HG02885 (cell line): ENCODE data around the gene RRP1B.
"Not testable (repeated sequence)": the region's sequence is repeated elsewhere in the genome, so short reads cannot be mapped to it uniquely, and the experiment has no call there.

Source experiments
- ATAC-seq: cut with Tn5 transposase; IDR thresholded peaks from one replicate; pipeline ENCODE4 v1.9.1; 2021; ENCODE audit warnings: mild to moderate bottlenecking; ENCODE audit not compliant: unreplicated experiment, poor library complexity

RRP1B gene

DNA sequence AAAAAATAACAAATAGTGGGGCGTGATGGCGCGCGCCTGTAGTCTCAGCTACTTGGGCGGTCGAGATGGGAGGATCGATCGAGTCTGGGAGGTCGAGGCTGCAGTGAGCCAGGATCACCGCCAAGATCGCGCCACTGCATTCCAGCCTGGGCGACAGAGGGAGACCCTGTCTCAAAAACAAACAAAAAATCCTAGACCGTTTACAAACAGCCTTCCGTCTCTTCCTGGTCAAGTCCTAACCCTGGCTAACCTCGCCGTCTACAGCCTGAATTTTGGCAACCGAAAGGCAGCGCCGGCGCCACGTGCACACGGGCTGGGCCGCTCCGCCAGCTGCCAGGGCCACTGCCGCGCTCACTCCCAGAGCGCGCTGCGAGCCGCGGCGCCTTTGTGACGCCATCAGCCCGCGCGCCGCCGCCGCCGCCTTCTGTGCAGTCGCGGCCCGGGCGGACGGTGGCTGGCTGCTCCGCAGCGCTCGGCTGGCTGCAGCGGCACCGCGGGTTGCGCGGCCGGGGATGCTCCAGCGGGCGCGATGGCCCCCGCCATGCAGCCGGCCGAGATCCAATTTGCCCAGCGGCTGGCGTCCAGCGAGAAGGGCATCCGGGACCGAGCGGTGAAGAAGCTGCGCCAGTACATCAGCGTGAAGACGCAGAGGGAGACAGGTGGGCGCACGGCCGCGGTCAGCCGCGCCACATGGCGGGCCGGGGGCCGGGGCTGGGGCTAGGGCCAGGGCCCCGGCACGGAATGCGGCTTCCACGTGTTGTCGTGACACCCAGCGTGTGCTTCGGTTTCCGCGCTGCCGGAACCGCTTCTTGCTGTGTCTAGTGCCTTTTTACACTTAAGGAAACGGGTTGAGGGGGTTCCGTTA lies at the start of gene RRP1B, which contains the start of gene HSF2BP:
TSS of gene RRP1B (plus strand) at position 425 of the 865 bp plus-strand sequence. CDS start at position 530, 105 bp downstream.
TSS of gene HSF2BP (minus strand) at position 353 of the 865 bp plus-strand sequence. CDS start 1,392 bp downstream, outside the sequence.
- peak; percentile 82 for ATAC-seq

GRCh38 chr21:43611598-43612369 lies 47.6 kb upstream of the RRP1B start:
- ATAC-seq = no peak

DNA sequence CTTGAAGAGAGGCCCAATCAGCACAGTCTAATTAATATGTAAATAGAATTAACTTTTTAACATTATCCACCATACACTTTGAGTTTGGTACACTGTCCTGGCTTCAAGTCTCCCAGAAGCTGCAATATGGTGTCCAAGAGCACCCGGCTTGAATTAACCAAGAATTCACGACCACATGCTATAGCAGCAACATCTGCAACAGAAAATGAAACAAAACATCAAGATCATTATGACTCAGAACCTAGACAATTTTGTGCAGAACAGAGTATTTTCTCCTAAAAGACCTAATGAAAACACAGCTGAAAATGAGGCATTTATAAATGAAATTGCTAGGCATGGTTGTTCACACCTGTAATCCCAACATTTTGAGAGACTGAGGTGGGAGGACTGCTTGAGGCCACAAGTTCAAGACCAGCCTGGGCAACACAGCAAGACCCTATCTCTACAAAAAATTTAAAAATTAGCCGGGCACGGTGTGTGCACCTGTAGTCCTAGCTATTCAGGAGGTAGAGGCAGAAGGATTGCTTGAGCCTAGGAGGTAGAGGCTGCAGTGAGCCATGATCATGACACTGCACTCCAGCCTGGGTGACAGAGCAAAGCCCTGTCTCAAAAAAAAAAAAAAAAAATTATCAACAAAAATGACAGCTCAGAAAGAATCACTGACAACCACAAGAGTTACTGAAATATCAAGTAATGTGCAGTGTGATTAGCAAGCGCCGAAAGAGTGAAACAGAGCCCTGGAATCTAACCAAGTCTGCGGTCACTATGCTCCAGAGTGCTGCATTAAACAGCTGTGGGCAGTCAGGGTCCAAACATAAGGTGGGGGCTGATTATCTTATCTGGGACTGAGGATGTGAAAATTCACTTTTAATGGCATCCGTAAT lies 45.4 kb upstream of the RRP1B start:
- ATAC-seq = no peak

- no peak for ATAC-seq
Observed at GRCh38 chr21:43614839-43615238, 44.5 kb upstream of the RRP1B start.

DNA sequence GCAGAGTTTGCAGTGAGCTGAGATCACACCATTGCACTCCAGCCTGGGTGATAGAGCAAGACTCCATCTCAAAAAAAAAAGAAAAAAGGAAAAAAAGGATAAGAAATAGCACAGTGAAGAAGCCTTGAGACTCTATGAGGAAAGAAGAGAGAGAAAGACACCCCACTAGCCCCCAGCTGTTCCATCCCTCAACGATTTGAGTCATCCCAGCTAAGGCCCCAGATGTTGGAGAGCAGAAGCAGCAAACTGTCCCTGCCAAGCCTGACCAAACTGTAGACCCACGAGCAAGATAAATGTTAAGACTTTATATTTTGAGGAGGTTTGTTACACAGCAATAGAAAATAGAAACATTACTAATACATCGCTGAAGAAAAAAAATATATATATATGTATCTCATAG lies 42.5 kb upstream of the RRP1B start:
- ATAC-seq = not testable (repeated sequence)

GRCh38 chr21:43618940-43619339 lies 40.4 kb upstream of the RRP1B start:
- no peak for ATAC-seq

GRCh38 chr21:43619344-43619743 lies 40.0 kb upstream of the RRP1B start:
- no peak for ATAC-seq

- no peak for ATAC-seq
Observed at GRCh38 chr21:43619856-43620255, 39.5 kb upstream of the RRP1B start.

GRCh38 chr21:43622796-43623195 lies 36.6 kb upstream of the RRP1B start:
- no peak for ATAC-seq

GRCh38 chr21:43623588-43623987 lies 35.8 kb upstream of the RRP1B start:
- no peak for ATAC-seq

GRCh38 chr21:43624339-43624738 lies 35.0 kb upstream of the RRP1B start:
- no peak for ATAC-seq

DNA sequence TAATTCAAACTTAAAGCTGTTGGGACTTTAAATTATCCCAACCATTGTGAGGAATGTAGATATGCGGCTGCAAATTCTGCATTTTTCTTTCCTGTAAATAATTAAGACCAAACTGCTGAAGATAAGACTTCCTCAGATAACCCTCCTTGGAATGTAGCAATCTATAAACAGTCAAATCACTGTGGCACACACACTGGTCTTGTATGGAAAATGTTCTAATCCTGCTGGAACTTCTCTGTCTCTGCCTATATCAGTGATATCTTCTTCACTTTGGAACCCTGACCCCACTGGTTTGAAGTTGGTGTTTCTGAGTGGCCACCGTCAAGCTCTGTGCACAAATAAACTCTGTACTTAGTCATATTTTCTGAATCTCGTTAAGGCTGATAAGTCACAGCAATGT lies 33.0 kb upstream of the RRP1B start:
- ATAC-seq = no peak

GRCh38 chr21:43627527-43627926 lies 31.8 kb upstream of the RRP1B start:
- ATAC-seq = no peak

GRCh38 chr21:43631411-43632107 lies 27.8 kb upstream of the RRP1B start:
- ATAC-seq = no peak

DNA sequence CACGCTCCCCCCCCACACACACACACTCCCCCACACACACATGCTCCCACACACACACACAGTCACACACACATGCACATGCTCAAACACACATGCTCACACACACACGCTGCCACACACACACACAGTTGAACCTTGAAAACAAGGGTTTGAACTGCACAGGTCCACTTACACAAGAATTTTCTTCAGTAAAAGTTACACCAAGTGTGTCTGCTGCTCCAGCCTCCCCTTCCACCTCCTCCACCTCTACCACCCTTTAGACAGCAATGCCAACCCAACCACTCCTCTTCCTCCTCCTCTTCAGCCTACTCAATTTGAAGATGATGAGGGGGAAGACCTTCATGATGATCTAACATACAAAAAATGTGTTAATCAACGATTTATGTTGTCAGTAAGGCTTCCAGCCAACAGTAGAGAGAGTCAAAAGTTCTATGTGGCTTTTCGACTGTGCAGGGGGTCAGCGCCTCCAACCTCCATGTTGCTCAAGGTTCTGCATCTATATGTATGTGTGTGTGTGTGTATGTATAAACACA lies 26.9 kb upstream of the RRP1B start:
- no peak for ATAC-seq

- ATAC-seq = no peak
Observed at GRCh38 chr21:43634618-43635017, 24.7 kb upstream of the RRP1B start.

DNA sequence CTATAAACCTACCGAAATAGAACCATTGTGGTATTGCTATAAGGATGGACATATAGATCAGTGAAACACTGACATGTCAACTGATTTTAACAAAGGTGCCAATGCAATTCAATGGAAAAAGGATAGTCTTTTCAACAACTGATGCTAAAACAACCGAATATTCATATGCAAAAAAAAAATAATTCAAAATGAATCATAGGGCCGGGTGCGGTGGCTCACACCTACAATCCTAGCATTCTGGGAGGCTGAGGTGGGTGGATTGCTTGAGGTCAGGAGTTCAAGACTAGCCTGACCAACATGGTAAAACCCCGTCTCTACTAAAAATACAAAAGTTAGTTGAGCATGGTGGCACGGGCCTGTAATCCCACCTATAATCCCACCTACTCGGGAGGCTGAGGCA lies 23.9 kb upstream of the RRP1B start:
- no peak for ATAC-seq

DNA sequence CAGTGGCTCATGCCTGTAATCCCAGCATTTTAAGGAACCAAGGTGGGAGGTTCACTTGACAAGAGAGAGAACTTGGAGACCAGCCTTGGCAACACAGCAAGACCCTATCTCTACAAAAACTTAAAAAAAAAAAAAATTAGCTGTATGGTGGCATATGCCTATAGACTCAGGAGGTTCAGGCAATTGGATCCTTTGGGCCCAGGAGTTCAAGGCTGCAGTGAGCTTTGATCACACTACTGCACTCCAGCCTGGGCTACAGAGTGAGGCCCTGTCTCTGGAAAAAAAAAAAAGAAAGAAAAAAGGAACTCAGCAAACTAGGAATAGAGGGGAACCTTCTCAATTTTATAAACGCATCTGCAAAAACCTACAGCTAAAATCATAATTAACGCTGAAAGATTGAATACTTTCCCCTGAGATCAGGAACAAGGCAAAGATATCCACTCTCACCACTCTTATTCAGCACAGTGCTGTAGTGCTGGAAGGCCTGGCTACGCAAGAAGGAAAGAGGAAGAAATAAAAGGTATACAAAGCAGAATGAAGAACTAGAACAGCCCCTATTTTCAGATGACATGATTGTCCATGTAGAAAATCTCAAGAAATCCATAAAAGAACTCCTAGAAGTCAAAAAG lies 21.7 kb upstream of the RRP1B start:
- ATAC-seq = no peak
